Suppressor macrophage treated with lipopolysaccharide for 4 hours (primary cell): Measurements from ENCODE around the gene TMEM14B.
A peak's percentile ranks its signal among the peaks of the same experiment; 100 is the strongest.
"Not testable (repeated sequence)": the region's sequence is repeated elsewhere in the genome, so short reads cannot be mapped to it uniquely, and the experiment has no call there.

ENCODE experiments used
- DNase-seq: peaks from one replicate; pipeline ENCODE4 v3.0.0-alpha.2; 2020

Gene TMEM14B

GRCh38 chr6:10749734-10750133, 2.1 kb downstream of the TMEM14B start:
- no peak for DNase-seq

GRCh38 chr6:10750568-10750967, 3.0 kb downstream of the TMEM14B start:
- DNase-seq, result not testable (repeated sequence)

- DNase-seq, result not testable (repeated sequence)
These were observed 4.2 kb downstream of the TMEM14B start for GRCh38 chr6:10751757-10752156.

- no peak for DNase-seq
These were observed 8.5 kb downstream of the TMEM14B start for GRCh38 chr6:10756085-10756484.

GRCh38 chr6:10759312-10759839, 11.8 kb downstream of the TMEM14B start:
- peak; percentile 46 for DNase-seq

GRCh38 chr6:10759884-10760329, 12.3 kb downstream of the TMEM14B start:
- no peak for DNase-seq

- DNase-seq, result peak; percentile 17
These were observed 15.4 kb downstream of the TMEM14B start for GRCh38 chr6:10763006-10763405.

- DNase-seq, result no peak
These were observed 21.8 kb downstream of the TMEM14B start for GRCh38 chr6:10769419-10769818.

- no peak for DNase-seq
These were observed 23.8 kb downstream of the TMEM14B start for GRCh38 chr6:10771371-10771894.

GRCh38 chr6:10778230-10778629, 30.6 kb downstream of the TMEM14B start:
- no peak for DNase-seq

- no peak for DNase-seq
These were observed 31.5 kb downstream of the TMEM14B start for GRCh38 chr6:10779076-10779475.

GRCh38 chr6:10791673-10792072, 44.1 kb downstream of the TMEM14B start:
- DNase-seq, result no peak

GRCh38 chr6:10792101-10792500, 44.5 kb downstream of the TMEM14B start:
- DNase-seq, result no peak

GRCh38 chr6:10793035-10793434, 45.4 kb downstream of the TMEM14B start:
- DNase-seq, result no peak

GRCh38 chr6:10793695-10794094, 46.1 kb downstream of the TMEM14B start:
- DNase-seq, result no peak

- no peak for DNase-seq
These were observed 46.6 kb downstream of the TMEM14B start for GRCh38 chr6:10794239-10794638.

GRCh38 chr6:10800810-10801209, 53.2 kb downstream of the TMEM14B start:
- no peak for DNase-seq

- DNase-seq, result peak; percentile 65
These were observed 53.7 kb downstream of the TMEM14B start for GRCh38 chr6:10801224-10801848.
